GM23338 (cell line): Measurements from ENCODE around the gene OTUD5. TPM values are rescaled to one million over a fixed set of nuclear protein-coding genes. Genes with fewer than 3 reads are reported as not detected.

ENCODE experiments used
- ATAC-seq: fragments of 200-7000 bp; cut with Tn5 transposase; 3 replicates; pipeline ENCODE4 v1.9.1; 2020
- DNase-seq: peaks from one replicate; pipeline ENCODE4 v3.0.0-alpha.2; 2015; ENCODE audit warnings: low spot score
- H2AFZ ChIP-seq: fragments of 200-600 bp; sonication (generic); 2 replicates; pipeline ENCODE4 v1.8.0; 2016; ENCODE audit warnings: antibody characterized with exemption, mild to moderate bottlenecking, moderate library complexity
- H3F3A ChIP-seq: fragments of 200-600 bp; sonication (generic); replicated peaks from 2 replicates; pipeline ENCODE4 v1.8.0; 2017; ENCODE audit warnings: antibody characterized with exemption, mixed run types, low read depth
- H3K27ac ChIP-seq: fragments of 200-600 bp; sonication (generic); 2 replicates; pipeline ENCODE4 v1.6.1; 2016; ENCODE audit warnings: low read depth
- H3K27me3 ChIP-seq: fragments of 200-600 bp; sonication (generic); 2 replicates; pipeline ENCODE4 v1.8.0; 2016; ENCODE audit warnings: mild to moderate bottlenecking, mixed run types, moderate library complexity; ENCODE audit not compliant: insufficient read depth
- H3K36me3 ChIP-seq: fragments of 200-600 bp; sonication (generic); 2 replicates; pipeline ENCODE4 v1.8.0; 2016; ENCODE audit warnings: mild to moderate bottlenecking; ENCODE audit not compliant: insufficient read depth
- H3K4me1 ChIP-seq: fragments of 200-600 bp; sonication (generic); 2 replicates; pipeline ENCODE4 v1.8.0; 2016; ENCODE audit warnings: mild to moderate bottlenecking, moderate library complexity; ENCODE audit not compliant: insufficient read depth
- H3K4me2 ChIP-seq: fragments of 200-600 bp; sonication (generic); 2 replicates; pipeline ENCODE4 v1.7.1; 2017; ENCODE audit warnings: mixed run types
- H3K4me3 ChIP-seq: fragments of 200-600 bp; sonication (generic); 2 replicates; pipeline ENCODE4 v1.6.1; 2016; ENCODE audit warnings: mixed run types
- H3K79me2 ChIP-seq: fragments of 200-600 bp; sonication (generic); replicated peaks from 2 replicates; pipeline ENCODE4 v1.8.0; 2017; ENCODE audit warnings: mild to moderate bottlenecking; ENCODE audit not compliant: insufficient read depth
- H3K9me2 ChIP-seq: fragments of 200-600 bp; sonication (generic); 2 replicates; pipeline ENCODE4 v1.8.0; 2017; ENCODE audit not compliant: insufficient read depth
- H4K20me1 ChIP-seq: fragments of 200-600 bp; sonication (generic); replicated peaks from 2 replicates; pipeline ENCODE4 v1.8.0; 2017; ENCODE audit warnings: mild to moderate bottlenecking; ENCODE audit not compliant: insufficient read depth
- H3K27ac Mint-ChIP-seq: 2 replicates; pipeline ENCODE4 v1.8.0; 2020; ENCODE audit warnings: inconsistent platforms, mild to moderate bottlenecking, moderate library complexity, mixed read lengths
- H3K27me3 Mint-ChIP-seq: 3 replicates; pipeline ENCODE4 v1.8.0; 2022; ENCODE audit warnings: low read depth, mild to moderate bottlenecking, moderate library complexity, mixed read lengths, inconsistent platforms; ENCODE audit not compliant: insufficient read depth, poor library complexity
- H3K36me3 Mint-ChIP-seq: 3 replicates; pipeline ENCODE4 v1.8.0; 2021; ENCODE audit warnings: low read depth, mild to moderate bottlenecking, inconsistent platforms, moderate library complexity, mixed read lengths
- H3K4me1 Mint-ChIP-seq: 3 replicates; pipeline ENCODE4 v1.8.0; 2020; ENCODE audit warnings: mild to moderate bottlenecking, inconsistent platforms, mixed read lengths
- H3K4me3 Mint-ChIP-seq: 3 replicates; pipeline ENCODE4 v1.8.0; 2021; ENCODE audit warnings: moderate library complexity, mild to moderate bottlenecking, inconsistent platforms, mixed read lengths
- H3K9me3 Mint-ChIP-seq: 3 replicates; pipeline ENCODE4 v1.8.0; 2020; ENCODE audit warnings: moderate library complexity, mild to moderate bottlenecking, inconsistent platforms, mixed read lengths
- CREB1 ChIP-seq: fragments of 250-450 bp; sonication (Bioruptor Pico); IDR thresholded peaks from 2 replicates; pipeline ENCODE4 v1.5.0; 2020; ENCODE audit warnings: low read depth, mild to moderate bottlenecking, moderate library complexity
- CTCF ChIP-seq, 2 experiments: fragments of 200-600 bp in 1 of 2; sonication (generic) in 1 of 2; conservative IDR thresholded peaks; 2 replicates each; pipeline versions ENCODE4 v1.5.1 to v1.6.1; 2016 to 2017; ENCODE audit warnings: antibody characterized with exemption in 2 of 2, low read depth in 2 of 2, mild to moderate bottlenecking in 2 of 2, moderate library complexity in 1 of 2
- ETS1 ChIP-seq: IDR thresholded peaks from 2 replicates; pipeline ENCODE4 v1.6.1; 2016; ENCODE audit warnings: antibody characterized with exemption
- EZH2 ChIP-seq: fragments of 200-600 bp; sonication (generic); IDR thresholded peaks from one replicate; pipeline ENCODE4 v1.8.0; 2017; ENCODE audit warnings: antibody characterized with exemption, mild to moderate bottlenecking, low read depth; ENCODE audit not compliant: unreplicated experiment
- EZH2phosphoT487 ChIP-seq: fragments of 200-600 bp; sonication (generic); IDR thresholded peaks from one replicate; pipeline ENCODE4 v1.8.1; 2018; ENCODE audit warnings: antibody characterized with exemption; ENCODE audit not compliant: unreplicated experiment
- JUNB ChIP-seq: IDR thresholded peaks from one replicate; pipeline ENCODE4 v1.6.1; 2016; ENCODE audit warnings: antibody characterized with exemption; ENCODE audit not compliant: unreplicated experiment
- NANOG ChIP-seq: IDR thresholded peaks from 2 replicates; pipeline ENCODE4 v1.6.1; 2016; ENCODE audit warnings: antibody characterized with exemption, borderline replicate concordance
- POLR2AphosphoS5 ChIP-seq: IDR thresholded peaks from 2 replicates; pipeline ENCODE4 v1.6.1; 2016; ENCODE audit warnings: antibody characterized with exemption, low read depth
- REST ChIP-seq: IDR thresholded peaks from one replicate; pipeline ENCODE4 v1.6.1; 2018; ENCODE audit warnings: antibody characterized with exemption; ENCODE audit not compliant: unreplicated experiment
- STAT1 ChIP-seq: IDR thresholded peaks from one replicate; pipeline ENCODE4 v1.6.1; 2016; ENCODE audit warnings: antibody characterized with exemption; ENCODE audit not compliant: unreplicated experiment
- ZNF114 ChIP-seq: fragments of 250-450 bp; sonication (Bioruptor Pico); IDR thresholded peaks from 2 replicates; pipeline ENCODE4 v1.5.0; 2020; ENCODE audit warnings: mild to moderate bottlenecking, moderate library complexity
- ZNF331 ChIP-seq: fragments of 250-450 bp; sonication (Bioruptor Pico); IDR thresholded peaks from 2 replicates; pipeline ENCODE4 v1.5.0; 2020; ENCODE audit warnings: low read depth, mild to moderate bottlenecking, moderate library complexity
- ZNF462 ChIP-seq: fragments of 250-450 bp; sonication (Bioruptor Pico); IDR thresholded peaks from 2 replicates; pipeline ENCODE4 v1.5.0; 2020; ENCODE audit warnings: mild to moderate bottlenecking, moderate library complexity
- polyA plus RNA-seq: library from polyadenylated mRNA; unstranded; fragments of >200 nt; fragmentation: Nextera tagmentation; extraction: Ambion mirVana; gene quantifications from 2 replicates; pipeline ENCODE4 v1.2.1, GENCODE V29; 2016
- total RNA-seq: library from RNA; depleted of rRNA; stranded (reverse); fragments of >200 nt; shearing (Covaris generic); gene quantifications from 2 replicates; pipeline ENCODE4 v1.2.3, GENCODE V29; 2014

Gene OTUD5
- total and polyA plus RNA-seq, 2 experiments from 2014 or later: 23.5 to 56.5 TPM

GRCh38 chrX:48933757-48934156 is 23.6 kb downstream of the OTUD5 start:
- peaks cover 7% of the 10 kb centered on the region; the same call in 1 of the 2 replicates for H3K4me1 ChIP-seq
- H3K4me2 ChIP-seq: no peak overlapping the region
- DNase-seq: no peak
- H3K36me3 ChIP-seq: no peaks in the 10 kb centered on the region
- no peaks in the 10 kb centered on the region for H3K9me2 ChIP-seq
- Mint-ChIP-seq H3K9me3 (no peaks in the 10 kb centered on the region), H3K4me1 (peaks cover 22% of the 10 kb centered on the region), H3K36me3 (peaks cover 54% of the 10 kb centered on the region), H3K27ac (no peak overlapping the region; the same call in 1 of the 2 replicates), H3K27me3 (peaks cover 13% of the 10 kb centered on the region), H3K4me3 (no peak overlapping the region)
- no peak overlapping the region for H2AFZ ChIP-seq
- H3K27me3 ChIP-seq: no peaks in the 10 kb centered on the region
- TF ChIP-seq CREB1 (CRISPR knock-in tag) (no peak), ETS1 (no peak), REST (no peak), CTCF (conservative IDR thresholded peaks at IDR 0.05; ENCODE audit: low read depth in 2 of 2) (no peak), POLR2AphosphoS5 (no peak), STAT1 (no peak), ZNF114 (CRISPR knock-in tag) (no peak), EZH2phosphoT487 (no peak), EZH2 (no peak), ZNF462 (CRISPR knock-in tag) (no peak), ZNF331 (CRISPR knock-in tag) (no peak), JUNB (no peak), NANOG (no peak)
- no peak overlapping the region for H3K4me3 ChIP-seq
- ATAC-seq: no peak
- peaks cover 27% of the 10 kb centered on the region for H3K79me2 ChIP-seq
- no peaks in the 10 kb centered on the region for H3F3A ChIP-seq
- no peak overlapping the region for H3K27ac ChIP-seq
- no peaks in the 10 kb centered on the region for H4K20me1 ChIP-seq
